ENCODE results near the gene SNRNP35. TPM values are rescaled to one million over a fixed set of nuclear protein-coding genes. Genes with fewer than 3 reads are reported as not detected.

Gene SNRNP35
- total RNA-seq, 1 experiment from 2014 or later: 20.6 TPM

DNA sequence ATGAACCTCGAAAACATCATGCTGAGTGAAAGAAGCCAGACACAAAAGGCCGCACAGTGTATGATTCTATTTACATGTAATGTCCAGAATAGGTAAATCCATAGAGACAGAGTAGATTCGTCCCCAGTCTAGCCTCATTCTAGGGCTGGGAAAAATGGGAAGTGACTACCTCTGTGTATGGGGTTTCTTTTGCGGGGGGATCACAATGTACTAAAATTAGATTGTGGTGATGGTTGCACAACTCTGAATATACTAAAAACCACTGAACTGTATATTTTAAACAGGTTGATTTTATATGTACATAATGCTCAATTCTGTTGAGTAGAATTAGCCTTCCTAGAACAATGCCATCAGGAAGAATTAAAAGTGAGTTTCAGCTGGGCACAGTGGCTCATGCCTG, 15.2 kb upstream of the SNRNP35 start:
- BruUV-seq (replicated peaks): no TSS peak
- DNase-seq (ENCODE audit: low spot score): no peak
- H3K9me3 ChIP-seq (ENCODE audit: low read depth, low read length, poor library complexity, severe bottlenecking): no peaks in the 10 kb centered on the region
- H3K27ac ChIP-seq (ENCODE audit: low read depth, low read length, poor library complexity, severe bottlenecking): no peak overlapping the region
- TF ChIP-seq EZH2 (IDR thresholded peaks at IDR 0.05; ENCODE audit: borderline replicate concordance, low read depth, low read length, poor library complexity, severe bottlenecking): no peak
- TF ChIP-seq, protein P1, sequence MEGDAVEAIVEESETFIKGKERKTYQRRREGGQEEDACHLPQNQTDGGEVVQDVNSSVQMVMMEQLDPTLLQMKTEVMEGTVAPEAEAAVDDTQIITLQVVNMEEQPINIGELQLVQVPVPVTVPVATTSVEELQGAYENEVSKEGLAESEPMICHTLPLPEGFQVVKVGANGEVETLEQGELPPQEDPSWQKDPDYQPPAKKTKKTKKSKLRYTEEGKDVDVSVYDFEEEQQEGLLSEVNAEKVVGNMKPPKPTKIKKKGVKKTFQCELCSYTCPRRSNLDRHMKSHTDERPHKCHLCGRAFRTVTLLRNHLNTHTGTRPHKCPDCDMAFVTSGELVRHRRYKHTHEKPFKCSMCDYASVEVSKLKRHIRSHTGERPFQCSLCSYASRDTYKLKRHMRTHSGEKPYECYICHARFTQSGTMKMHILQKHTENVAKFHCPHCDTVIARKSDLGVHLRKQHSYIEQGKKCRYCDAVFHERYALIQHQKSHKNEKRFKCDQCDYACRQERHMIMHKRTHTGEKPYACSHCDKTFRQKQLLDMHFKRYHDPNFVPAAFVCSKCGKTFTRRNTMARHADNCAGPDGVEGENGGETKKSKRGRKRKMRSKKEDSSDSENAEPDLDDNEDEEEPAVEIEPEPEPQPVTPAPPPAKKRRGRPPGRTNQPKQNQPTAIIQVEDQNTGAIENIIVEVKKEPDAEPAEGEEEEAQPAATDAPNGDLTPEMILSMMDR (conservative IDR thresholded peaks at IDR 0.05; ENCODE audit: low read depth, low read length): no peak
- POLR2A ChIA-PET (ENCODE audit: low non-redundant PET): no interaction called here
- no peaks in the 10 kb centered on the region for H3K4me1 ChIP-seq (ENCODE audit: insufficient read depth, low read length, poor library complexity, severe bottlenecking)
- CTCF ChIA-PET: no interaction called here
- intact Hi-C loops (cut with micrococcal nuclease; ENCODE audit: unreplicated experiment): no loop called here
- no peak overlapping the region for H3K4me3 ChIP-seq (ENCODE audit: low read depth, low read length, poor library complexity, severe bottlenecking)
- no peaks in the 10 kb centered on the region for H3K27me3 ChIP-seq (replicated peaks; ENCODE audit: insufficient read depth, low read depth, low read length, poor library complexity)
- no peaks in the 10 kb centered on the region for H3K36me3 ChIP-seq (ENCODE audit: insufficient read depth, low read length, poor library complexity, severe bottlenecking)

DNA sequence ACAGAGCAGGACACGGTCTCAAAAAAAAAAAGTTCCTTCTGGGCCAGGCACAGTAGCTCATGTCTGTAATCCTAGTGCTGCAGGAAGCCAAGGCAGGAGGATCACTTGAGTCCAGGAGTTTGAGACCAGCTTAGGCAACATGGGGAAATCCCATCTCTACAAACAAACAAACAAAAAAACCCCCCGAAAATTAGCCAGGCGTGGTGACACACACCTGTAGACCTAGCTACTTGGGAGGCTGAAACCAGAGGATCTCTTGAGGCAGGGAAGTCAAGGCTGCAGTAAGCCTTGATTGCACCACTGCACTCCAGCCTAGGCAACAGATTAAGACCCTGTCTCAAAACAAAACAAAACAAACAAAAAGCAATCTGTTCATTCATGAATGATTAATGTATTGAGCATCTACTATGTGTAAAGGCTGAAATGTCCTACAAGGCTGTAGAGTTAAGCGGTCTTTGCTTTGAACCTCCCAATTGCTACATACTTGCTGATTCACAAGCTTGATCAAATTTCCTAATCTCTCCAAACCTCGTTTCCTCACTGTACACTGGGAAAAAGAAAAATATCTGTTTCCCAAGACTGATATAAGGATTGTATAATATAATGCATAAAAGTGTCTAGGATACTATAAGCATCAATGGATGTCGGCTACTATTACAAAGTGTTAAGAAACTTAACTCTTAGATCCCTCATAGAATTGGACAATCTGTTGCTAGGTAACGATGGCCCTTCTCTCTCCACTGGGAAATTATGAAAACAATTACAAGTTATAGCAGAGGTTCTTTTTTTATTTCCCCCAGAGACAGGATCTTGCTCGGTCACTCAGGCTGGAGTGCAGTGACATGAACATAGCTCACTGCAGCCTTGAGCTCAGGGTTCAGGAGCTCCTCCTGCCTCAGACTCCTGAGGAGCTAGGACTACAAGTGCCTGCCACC, 13.6 kb upstream of the SNRNP35 start:
- Histone ChIP-seq H3K27ac (ENCODE audit: low read depth, low read length, poor library complexity, severe bottlenecking) (no peak overlapping the region), H3K36me3 (ENCODE audit: insufficient read depth, low read length, poor library complexity, severe bottlenecking) (no peaks in the 10 kb centered on the region), H3K9me3 (ENCODE audit: low read depth, low read length, poor library complexity, severe bottlenecking) (no peaks in the 10 kb centered on the region), H3K4me3 (ENCODE audit: low read depth, low read length, poor library complexity, severe bottlenecking) (no peak overlapping the region), H3K27me3 (replicated peaks; ENCODE audit: insufficient read depth, low read depth, low read length, poor library complexity) (no peaks in the 10 kb centered on the region), H3K4me1 (ENCODE audit: insufficient read depth, low read length, poor library complexity, severe bottlenecking) (no peaks in the 10 kb centered on the region)
- BruUV-seq (replicated peaks): no TSS peak
- CTCF ChIA-PET: interaction anchor here (0.6 kb wide), 1 partner anchor 139 kb away, joined by 4 read pairs; no protein-coding TSS in a partner anchor
- DNase-seq (ENCODE audit: low spot score): no peak
- intact Hi-C loops (cut with micrococcal nuclease; ENCODE audit: unreplicated experiment): no loop called here
- TF ChIP-seq EZH2 (IDR thresholded peaks at IDR 0.05; ENCODE audit: borderline replicate concordance, low read depth, low read length, poor library complexity, severe bottlenecking): no peak
- TF ChIP-seq, protein P1 (conservative IDR thresholded peaks at IDR 0.05; ENCODE audit: low read depth, low read length): no peak
- POLR2A ChIA-PET (ENCODE audit: low non-redundant PET): no interaction called here

DNA sequence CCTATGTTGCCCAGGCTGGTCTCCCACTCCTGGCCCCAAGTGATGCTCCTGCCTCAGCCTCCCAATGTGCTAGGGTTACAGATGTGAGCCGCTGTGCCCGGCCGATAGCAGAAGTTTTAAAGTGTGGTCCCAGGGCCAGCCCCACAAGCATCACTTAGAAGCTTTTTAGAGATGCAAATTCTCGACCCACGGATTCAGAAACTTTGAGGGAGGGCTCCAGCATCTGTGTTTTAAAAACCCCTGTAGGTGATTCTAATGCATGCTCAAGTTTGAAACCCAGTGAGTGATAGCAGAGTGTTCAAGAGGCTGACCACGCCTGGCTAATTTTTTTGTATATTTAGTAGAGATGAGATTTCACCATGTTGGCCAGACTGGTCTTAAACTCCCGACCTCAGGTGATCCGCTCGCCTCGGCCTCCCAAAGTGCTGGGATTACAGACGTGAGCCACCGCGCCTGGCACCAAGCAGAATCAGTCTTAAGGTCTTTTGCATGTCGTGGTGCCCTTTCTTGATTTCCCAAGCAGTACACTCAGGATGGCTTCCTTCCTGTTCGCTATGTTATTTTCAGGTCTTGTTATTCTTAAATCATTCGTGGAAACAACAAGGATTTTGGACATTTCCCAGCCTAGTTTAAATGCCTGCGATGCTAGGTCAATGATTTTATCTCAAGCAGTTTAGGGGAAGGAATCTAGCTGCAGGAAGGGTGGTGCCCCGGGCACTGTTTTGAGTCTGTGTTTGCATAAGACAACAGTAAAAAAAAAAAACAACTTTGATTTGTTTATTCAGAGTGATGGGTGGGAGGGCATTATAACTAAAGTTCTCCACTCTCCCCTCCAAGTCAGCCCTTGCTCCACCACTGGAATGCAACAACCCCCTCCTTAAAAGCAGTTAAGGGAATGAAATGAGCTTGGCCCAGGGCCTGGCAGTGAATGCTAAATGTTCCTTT, 12.3 kb upstream of the SNRNP35 start:
- no peak for TF ChIP-seq EZH2 (IDR thresholded peaks at IDR 0.05; ENCODE audit: borderline replicate concordance, low read depth, low read length, poor library complexity, severe bottlenecking)
- TF ChIP-seq, protein P1 (conservative IDR thresholded peaks at IDR 0.05; ENCODE audit: low read depth, low read length): no peak
- no peaks in the 10 kb centered on the region for H3K27me3 ChIP-seq (replicated peaks; ENCODE audit: insufficient read depth, low read depth, low read length, poor library complexity)
- H3K9me3 ChIP-seq (ENCODE audit: low read depth, low read length, poor library complexity, severe bottlenecking): no peaks in the 10 kb centered on the region
- H3K36me3 ChIP-seq (ENCODE audit: insufficient read depth, low read length, poor library complexity, severe bottlenecking): no peaks in the 10 kb centered on the region
- H3K4me3 ChIP-seq (ENCODE audit: low read depth, low read length, poor library complexity, severe bottlenecking): no peak overlapping the region
- no peak for DNase-seq (ENCODE audit: low spot score)
- POLR2A ChIA-PET (ENCODE audit: low non-redundant PET): no interaction called here
- CTCF ChIA-PET: no interaction called here
- intact Hi-C loops (cut with micrococcal nuclease; ENCODE audit: unreplicated experiment): no loop called here
- BruUV-seq (replicated peaks): no TSS peak
- H3K27ac ChIP-seq (ENCODE audit: low read depth, low read length, poor library complexity, severe bottlenecking): no peak overlapping the region
- H3K4me1 ChIP-seq (ENCODE audit: insufficient read depth, low read length, poor library complexity, severe bottlenecking): no peaks in the 10 kb centered on the region

All from A673 (cell line).